Measurements from ENCODE around the gene KLK11.
A peak's percentile ranks its signal among the peaks of the same experiment; 100 is the strongest.
"Not testable (repeated sequence)": the region's sequence is repeated elsewhere in the genome, so short reads cannot be mapped to it uniquely, and the experiment has no call there.

KLK11 gene

DNA sequence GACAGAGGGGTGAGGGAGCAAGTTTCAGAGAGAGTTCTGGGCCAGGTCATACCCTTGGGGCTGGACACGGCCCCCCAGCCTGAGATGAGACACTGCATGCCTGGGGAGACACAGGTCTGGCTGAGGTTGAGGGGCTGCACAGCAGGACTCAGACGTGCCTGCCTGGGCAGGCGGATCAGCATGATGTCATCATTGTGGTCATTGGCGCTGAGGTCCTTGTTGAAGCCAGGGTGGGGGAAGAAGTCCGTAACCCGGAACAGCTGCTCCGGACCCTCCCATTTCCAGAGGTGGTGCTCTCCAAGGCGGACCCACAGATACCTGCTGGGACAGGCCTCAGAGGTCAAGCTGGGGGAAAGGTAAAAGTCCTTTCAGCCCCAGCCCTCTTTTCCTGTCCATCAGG is 20.0 kb downstream of the KLK11 start:
- DNase-seq (ENCODE audit: low read depth in 2 of 3, low spot score in 1 of 3), result no peak

DNA sequence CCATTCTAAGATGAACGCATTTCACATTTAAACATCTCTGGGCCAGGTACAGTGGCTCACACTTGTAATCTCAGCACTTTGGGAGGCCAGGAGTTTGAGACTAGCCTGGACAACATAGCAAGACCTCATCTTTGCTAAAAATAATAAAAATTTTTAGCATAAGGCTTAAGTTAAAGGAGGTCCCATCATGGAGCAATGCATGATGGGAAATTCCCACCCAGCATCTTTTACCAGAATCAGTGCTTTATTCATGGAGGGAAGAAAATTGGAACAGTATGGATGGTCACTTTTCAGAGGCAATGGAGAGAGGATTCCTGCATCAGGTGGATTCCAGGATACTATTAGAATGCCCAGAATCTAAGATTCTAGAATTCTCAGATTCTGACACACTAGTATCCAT is 21.2 kb downstream of the KLK11 start:
- DNase-seq (ENCODE audit: low read depth in 2 of 3, low spot score in 1 of 3), result no peak

DNA sequence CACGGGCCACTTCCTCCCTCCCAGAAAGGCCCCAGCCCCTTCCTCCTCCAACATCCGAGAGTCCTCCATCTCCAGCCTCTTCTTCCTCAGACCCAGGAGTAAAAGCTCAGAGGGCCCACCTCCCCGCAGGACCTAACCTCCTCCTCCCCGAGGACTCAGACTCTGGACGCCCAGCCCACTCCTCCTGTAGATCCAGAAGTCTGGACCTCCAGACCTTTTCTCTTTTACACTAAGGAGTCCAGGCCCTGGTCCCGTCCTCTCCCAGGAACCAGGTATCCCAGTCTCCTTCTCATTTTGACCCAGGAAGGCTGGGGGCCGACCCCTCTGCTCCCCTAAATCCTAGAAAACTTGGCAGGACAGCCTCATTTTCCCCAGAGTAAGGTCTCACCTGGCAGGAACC is 23.1 kb downstream of the KLK11 start:
- DNase-seq (ENCODE audit: low read depth in 2 of 3, low spot score in 1 of 3), result no peak

DNA sequence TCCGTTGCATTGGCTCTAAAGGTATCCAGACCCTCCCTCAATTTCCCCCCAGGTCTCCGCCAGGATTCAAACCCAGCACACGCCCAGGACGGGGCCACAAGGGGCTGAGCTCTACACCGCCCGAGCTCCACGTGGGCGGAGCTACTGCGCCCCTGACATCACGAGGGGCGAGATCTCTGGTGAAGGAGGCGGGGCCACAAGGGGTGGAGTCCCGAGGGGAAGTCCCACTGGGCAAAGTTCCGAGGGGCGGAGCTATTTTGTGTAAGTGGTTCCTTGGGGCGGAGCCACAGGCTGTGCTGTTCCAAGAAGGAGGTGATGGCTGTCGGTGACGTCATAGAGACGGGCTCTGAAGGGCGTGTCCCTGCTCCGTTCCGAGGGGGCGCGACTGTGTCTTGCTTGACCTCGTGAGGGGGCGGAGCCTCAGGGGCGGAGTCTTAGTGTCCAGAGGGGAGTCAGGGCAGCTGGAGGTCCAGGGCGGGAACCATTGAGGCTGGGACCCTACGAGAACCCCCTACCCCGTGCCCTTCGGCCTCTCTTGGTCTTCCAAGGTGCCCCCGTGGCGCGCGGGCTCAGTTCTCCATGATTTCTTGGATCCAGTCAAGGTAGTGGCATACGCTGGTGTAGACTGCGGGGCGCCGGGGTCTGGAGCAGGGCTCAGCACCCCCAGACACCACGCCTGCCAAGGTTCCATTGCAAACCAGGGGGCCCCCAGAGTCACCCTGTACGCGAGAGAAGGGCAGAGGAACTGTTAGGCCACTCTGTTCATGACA is 23.7 kb downstream of the KLK11 start:
- peak in 2 of 3 donors; percentile 18 to 24 for DNase-seq (ENCODE audit: low read depth in 2 of 3, low spot score in 1 of 3)

DNA sequence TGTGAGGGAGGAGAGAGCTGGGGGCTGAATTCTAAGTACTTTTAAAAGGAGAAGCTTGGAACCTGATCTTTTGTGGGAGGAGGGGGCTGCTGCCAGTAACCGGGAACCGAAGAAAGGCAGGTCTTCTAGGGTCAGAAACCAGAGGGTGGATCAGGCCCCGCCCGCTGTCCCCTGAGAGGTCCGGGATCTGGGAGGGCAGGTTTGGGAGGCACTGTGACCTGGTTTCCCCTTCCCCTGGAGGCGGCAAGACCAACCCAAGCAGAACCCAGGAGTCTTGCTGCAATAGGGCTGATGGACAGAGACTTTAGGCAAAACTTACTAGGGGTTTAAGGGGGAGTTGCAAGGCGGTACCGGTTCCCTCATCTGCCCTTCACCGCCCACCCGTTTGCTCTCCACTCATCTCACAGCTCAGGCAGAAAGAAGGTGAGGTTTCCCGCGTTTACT is 24.3 kb downstream of the KLK11 start:
- no peak for DNase-seq (ENCODE audit: low read depth in 2 of 3, low spot score in 1 of 3)

DNA sequence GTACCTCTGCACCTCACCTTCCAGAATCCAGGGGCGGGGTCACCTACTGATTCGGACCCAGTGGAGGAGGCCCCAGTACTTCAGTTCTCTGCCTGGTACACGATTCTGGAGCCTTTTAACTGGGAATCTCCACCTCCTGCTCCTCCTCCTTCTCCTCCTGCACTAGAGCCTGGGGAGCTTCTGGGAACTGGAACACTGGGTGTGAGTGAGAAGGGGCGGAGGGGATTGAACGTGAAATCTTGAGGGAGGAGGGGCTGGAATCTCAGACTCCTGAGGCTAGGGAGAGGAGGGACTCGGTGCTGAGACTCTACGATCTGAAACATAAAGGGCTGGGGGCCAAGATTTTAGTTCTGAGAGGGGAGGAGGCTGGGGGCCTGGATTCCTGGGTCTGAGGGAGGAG is 24.9 kb downstream of the KLK11 start, which contains the start of gene KLK8:
Gene KLK8, minus strand, starts transcription at position 90 of the 400 bp plus-strand sequence. CDS start 437 bp downstream, outside the sequence.
- DNase-seq (ENCODE audit: low read depth in 2 of 3, low spot score in 1 of 3), result no peak

DNA sequence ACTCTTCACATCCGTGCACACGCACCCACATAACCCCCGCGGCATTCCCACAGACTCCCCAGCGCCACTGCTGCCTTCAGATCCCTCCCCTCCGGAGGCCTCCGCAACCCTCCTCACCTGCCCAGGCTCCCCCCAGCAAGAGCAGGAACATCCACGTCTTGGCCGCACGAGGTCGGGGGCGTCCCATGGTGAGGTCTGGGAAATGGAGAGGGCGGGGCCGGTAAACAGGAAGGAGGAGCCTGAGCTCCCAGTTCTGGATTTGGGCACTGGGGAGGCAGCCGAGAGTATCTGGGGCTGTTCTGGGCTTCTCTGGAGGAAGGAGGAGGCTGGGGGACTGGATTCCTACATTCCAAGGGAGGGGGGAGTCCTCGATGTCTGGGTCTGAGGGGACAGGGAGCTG is 25.4 kb downstream of the KLK11 start:
- DNase-seq (ENCODE audit: low read depth in 2 of 3, low spot score in 1 of 3), result no peak

DNA sequence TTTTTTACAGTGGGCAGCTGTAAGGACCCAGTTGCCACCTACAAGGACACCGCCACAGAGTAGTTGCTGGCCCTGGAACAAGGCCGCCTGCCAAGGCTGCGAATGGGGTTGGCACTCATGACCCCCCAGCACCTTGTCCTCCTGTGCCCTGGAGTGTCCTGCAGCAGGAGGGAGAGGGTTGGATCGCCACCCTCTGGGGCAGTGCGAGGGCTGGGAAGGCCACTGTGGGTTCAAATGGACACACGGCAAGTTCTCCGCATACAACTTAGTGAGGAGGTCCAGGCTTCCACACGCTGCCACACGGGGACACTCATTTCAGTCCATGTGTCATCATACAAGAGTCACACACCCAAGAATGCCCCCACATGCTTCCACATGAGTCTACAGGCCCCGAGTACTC is 26.0 kb downstream of the KLK11 start:
- no peak for DNase-seq (ENCODE audit: low read depth in 2 of 3, low spot score in 1 of 3)

DNA sequence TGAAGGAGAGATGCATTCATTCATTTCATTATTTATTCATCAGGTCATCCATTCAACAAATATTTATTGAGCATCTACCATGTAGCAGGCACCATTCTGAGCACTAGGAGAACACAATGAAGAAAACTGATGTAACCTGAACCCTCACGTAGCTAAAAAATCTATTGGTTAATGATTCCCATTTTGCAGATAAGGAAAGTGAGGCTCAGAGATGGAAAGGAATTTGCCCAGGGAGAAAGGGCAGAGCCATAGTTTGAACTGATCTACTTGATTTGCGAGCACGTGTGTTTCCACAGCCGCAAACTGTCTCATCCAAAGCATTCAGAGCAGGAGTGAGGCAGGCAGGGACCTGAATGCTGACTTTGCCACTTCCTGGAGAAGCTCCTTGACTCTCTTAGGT is 27.7 kb downstream of the KLK11 start:
- DNase-seq (ENCODE audit: low read depth in 2 of 3, low spot score in 1 of 3), result no peak

DNA sequence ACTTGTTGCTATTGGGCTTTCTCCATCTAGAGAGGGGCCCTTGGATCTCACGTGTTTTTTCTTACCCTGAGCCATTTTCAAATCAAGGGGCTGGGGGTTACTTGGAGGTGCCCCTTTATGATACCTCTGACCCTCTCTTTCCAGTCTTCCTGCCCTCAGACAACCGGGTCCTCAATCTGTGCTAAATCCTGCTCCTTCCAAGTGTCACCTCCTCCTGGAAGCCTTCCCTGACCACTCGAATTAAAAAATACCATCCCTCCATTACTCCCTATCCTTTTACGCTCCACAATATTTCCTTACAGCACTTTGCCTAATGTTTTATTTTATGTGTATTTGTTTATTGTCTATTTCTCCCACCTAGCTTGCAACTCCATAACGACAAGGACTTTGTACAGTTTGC is 28.4 kb downstream of the KLK11 start:
- DNase-seq (ENCODE audit: low read depth in 2 of 3, low spot score in 1 of 3), result no peak

DNA sequence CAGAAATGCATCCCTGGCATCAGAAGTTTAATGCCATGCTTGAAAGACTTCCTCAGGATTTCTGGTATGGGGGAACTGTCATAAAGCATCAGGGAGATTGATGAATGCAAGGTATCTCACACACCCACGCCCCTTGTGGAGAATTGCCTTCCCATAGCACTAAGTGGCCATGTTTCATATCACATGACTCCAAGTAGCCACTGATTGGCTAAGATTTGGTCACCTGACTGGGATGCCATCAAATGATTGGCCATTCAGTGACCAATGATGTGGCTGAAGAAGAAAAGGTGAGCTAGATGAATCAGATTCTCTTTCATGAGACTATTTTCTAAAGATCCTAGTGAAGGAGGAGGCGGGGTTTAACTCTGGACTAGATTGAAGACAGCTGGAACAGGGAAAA is 32.3 kb downstream of the KLK11 start:
- DNase-seq (ENCODE audit: low read depth in 2 of 3, low spot score in 1 of 3), result peak in 1 of 3 donors; percentile 8

DNA sequence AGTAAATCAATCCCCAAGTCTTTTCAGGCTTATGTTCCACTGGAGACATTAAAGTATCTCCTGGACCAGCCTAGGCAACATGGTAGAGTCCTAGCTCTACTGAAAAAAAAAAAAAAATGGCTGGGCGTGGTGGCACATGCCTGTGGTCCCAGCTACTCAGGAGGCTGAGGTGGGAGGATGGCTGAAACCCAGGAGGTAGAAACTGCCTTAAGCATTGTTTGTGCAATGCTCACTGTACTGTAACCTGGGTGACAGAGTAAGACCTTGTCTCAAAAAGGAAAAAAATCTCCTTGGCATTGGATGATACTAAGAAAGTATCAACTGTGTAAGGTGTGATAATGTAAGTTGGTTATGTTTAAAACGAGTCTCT is 33.8 kb downstream of the KLK11 start:
- DNase-seq (ENCODE audit: low read depth in 2 of 3, low spot score in 1 of 3), result no peak

DNA sequence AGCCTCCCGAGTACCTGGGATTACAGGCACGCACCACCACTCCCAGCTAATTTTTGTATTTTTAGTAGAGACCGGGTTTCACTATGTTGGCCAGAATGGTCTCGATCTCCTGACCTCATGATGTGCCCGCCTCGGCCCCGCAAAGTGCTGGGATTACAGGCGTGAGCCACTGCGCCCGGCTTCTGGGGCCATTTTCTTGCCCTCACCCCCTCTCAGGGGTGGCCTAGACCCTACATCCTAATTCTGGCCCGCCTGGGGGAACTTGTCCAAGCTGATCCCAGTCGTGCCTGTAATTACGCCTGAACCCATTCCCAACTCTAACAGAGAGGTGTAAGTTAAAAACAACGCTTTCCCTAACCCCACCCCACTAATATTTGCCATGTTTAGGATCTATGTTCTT is 42.0 kb downstream of the KLK11 start:
- DNase-seq (ENCODE audit: low read depth in 2 of 3, low spot score in 1 of 3), result not testable (repeated sequence)

DNA sequence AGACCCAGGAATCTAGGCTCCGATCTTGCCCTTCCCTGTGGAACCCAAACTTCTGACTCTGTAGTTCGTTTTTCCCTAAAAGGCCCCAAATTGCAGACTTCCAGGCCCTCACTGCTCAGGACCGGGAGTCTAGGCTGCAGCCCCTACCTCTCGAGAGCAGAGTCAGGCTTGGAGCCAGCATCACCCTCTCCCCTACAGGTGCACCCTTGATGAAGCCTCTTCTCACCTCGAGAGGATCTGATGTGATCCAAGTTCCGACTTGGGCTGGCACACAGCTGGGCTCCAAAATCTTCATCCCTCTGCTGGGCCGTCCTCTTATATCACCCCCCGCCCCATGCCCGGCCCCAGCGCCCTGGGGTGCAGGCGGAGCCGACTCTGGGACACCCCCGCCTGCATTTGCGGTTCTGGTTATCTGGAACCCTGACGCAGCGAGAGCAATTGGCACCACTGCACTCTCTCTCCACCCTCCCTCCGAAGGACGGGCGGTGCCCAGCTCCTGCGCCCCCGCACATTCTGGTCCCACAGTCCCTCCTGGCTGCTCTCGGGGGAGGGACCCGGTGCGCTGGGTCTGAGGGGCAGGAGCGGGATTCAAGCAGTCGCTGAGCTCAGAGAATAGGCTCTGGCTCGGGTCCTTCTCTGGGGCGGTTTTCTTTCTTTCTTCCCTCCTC is 42.7 kb downstream of the KLK11 start, which contains the start of gene KLK7:
Gene KLK7, minus strand, starts transcription at position 293 of the 668 bp plus-strand sequence. CDS start 1,518 bp downstream, outside the sequence.
- DNase-seq (ENCODE audit: low read depth in 2 of 3, low spot score in 1 of 3), result no peak

DNA sequence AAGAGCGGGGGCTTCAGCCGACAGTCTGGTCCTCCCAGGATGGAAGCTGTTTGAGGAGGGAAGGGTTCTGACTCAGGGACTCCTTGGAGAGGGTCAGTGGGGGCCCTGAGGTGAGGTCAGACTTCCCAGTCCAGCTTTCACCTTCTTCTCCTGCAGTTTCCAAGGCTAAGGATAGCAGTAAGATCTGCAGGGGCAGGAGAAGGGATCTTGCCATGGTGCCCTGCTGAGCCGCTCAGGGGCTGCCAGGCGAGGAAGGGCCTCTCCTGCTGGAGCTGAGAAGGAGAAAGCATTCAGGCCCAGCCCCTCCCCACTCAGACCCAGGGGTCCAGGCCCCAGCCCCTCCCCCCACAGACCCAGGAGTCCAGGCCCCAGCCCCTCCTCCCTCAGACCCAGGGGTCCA is 44.2 kb downstream of the KLK11 start:
- no peak for DNase-seq (ENCODE audit: low read depth in 2 of 3, low spot score in 1 of 3)

DNA sequence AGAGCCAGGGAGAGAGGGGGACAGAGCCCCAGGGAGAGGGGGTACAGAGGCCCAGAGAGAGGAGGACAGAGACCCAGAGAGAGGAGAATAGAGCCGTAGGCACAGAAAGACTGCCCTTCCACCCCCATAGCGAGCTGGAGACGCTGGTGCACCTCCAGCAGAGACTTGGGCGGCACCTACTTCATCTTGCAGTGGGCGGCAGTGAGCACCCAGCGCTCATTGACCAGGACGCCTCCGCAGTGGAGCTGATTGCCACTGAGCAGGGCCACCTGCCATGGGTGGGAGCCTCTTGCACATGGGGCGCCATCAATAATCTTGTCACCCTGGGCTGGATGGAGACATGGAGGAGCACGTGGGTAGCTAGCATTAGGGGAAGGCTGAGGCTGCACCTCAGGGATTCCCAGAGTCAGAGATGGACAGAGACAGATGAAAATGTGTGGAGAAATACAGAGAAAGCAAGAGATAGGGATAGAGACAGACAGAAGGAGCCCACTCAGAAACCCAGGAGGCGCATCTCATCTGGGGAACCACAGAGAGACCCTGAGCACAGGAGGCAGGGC is 44.7 kb downstream of the KLK11 start:
- DNase-seq (ENCODE audit: low read depth in 2 of 3, low spot score in 1 of 3), result no peak

DNA sequence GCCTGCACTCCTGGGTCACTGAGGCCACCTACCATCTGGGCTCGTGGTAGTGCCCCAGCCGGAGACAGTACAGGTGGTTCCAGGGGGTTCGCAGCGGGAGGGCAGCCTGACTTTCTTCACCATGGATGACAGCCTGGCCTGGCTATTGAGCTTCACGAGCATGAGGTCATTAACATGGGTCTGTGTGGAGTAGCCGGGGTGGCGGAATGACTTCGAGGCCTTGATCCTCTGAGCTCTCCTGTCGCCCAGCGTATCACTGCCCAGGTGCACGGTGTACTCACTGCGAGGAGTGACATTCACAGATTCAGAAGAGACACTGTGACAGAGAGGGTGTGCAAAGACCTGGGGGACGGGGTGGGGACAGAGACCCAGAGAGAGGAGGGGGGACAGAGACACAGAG is 46.2 kb downstream of the KLK11 start:
- no peak for DNase-seq (ENCODE audit: low read depth in 2 of 3, low spot score in 1 of 3)

DNA sequence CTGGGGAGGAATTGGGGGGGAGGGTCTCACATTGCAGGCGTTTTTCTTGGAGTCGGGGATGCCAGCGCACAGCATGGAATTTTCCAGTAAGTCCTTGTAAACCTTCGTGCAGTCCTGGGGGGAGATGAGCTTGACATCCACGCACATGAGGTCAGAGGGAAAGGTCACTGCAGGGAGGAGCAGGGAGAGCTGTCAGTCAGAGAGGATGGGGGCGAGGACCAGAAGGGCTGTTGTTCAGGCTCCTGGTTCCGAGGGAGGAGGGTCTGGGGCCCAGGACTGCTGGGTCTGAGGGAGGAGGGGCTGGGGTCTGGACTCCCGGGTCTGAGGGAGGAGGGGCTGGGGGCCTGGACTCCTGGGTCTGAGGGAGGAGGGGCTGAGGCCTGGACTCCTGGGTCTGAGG is 46.7 kb downstream of the KLK11 start:
- DNase-seq (ENCODE audit: low read depth in 2 of 3, low spot score in 1 of 3), result no peak

DNA sequence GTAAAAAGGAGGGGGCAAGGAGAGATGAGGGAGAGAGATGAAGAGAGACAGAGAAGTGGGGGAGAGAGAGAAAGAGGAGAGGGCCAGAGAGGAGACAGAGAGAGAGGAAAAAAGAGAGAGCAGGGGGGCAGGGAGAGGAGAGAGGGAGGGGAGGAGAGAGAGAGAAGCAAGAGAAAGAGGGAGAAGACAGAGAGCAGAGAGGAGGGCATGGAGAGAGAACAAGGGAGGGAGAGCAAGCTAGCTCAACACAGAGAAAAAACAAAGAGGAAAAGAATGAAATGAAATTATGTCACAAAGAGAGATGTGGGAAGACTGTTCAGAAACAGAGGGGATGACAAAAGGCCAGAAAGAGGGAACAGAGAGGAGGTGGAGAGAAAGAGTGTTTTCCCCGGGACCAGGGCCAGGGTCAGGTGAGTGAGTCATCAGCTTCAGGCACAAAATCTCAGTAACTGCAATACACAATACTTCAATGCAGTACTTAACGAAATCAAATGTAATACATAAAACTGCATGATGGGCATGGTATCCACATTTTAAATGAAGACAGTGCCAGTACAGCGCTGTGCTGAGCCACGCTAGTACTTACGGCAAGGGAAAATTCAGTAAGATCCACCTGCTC is 47.5 kb downstream of the KLK11 start:
- DNase-seq (ENCODE audit: low read depth in 2 of 3, low spot score in 1 of 3), result no peak

DNA sequence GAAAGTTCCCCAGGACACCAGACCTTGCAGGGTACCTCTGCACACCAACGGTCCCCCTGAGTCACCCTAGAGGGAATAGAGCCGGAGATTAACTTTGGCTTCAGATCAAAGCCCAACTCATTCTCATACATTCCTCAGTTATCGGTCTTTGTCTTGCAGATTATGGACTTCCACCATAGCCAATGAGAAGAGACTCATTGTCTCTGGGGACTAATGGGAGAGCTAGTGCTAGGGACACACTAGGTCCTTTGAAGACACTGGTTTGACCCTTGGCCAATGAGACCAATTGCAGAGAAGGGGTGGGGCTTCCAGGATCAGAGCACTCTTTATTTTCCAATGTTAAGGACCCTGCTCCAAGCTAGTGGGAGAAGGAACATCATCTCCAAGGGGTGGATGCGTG is 48.8 kb downstream of the KLK11 start:
- DNase-seq (ENCODE audit: low read depth in 2 of 3, low spot score in 1 of 3), result no peak

DNA sequence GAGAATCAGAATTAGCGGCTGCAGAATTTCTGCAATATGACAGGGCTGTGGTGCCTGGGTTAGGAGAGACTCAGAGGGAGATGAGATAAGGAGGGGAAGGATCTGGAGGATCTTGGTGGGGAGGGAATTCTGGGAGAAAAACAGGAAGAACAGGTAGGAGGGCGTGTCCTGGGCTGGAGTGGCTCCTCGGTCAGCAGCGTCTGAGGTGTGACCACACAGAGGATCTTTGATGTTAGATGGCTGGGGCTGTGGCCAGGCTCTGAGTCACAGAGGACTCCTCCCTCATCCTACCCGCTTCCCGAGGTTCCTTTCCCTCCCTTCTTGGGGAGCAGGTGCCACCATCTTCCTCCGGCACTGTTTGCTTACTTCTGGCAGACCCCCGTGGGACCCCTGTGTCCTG is 50.6 kb downstream of the KLK11 start:
- no peak for DNase-seq (ENCODE audit: low read depth in 2 of 3, low spot score in 1 of 3)

Data from stimulated activated CD4-positive, alpha-beta T cell treated with anti-CD3 and anti-CD28 coated beads, Interleukin-12 subunit alpha, Interleukin-12 subunit beta, amount 100 ng/mL, for 48 hours (primary cell).